Upper lobe of left lung (tissue), 4 donors: ENCODE data around the gene BAD.

Source experiments
- POLR2A ChIP-seq, 4 donors: fragments of 450-650 bp; IDR thresholded peaks; one replicate each; pipeline ENCODE4 v1.5.1; 2016 to 2017; ENCODE audit warnings: antibody characterized with exemption in 4 of 4, mild to moderate bottlenecking in 2 of 4
- POLR2AphosphoS5 ChIP-seq, 2 donors: sonication (generic); formaldehyde crosslinking; IDR thresholded peaks; one replicate each; pipeline ENCODE4 v1.5.1; 2017; ENCODE audit warnings: antibody characterized with exemption in 2 of 2

DNA sequence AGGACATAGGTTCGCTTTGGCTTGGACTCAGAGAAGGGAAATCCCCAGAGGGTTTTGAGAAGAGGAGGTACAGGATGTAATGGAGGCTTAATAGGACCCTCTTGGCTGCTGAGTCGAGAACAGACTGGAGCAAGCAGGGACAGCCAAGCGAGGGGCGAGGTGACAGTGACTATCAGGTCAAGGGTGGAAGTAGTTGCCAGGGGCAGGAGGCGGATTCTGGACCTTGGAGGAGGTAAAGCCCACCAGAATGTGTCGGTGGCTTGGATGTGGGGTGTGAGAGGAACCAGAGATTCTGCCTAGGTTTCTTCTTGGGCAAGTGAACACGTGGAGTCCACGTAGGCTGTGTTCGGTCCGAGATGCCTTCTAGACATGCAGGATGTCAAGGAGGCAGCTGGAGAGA is 28.5 kb upstream of the BAD start:
- TF ChIP-seq POLR2A (IDR thresholded peaks at IDR 0.05) (no peak), POLR2AphosphoS5 (IDR thresholded peaks at IDR 0.05) (no peak)
